Transverse colon (tissue), 4 donors: ENCODE data around the gene GALM.

Experiments
- CTCF ChIP-seq, 5 experiments: fragments of 200-600 bp in 3 of 5; fragments of 450-650 bp in 2 of 5; sonication (generic) in 3 of 5; IDR thresholded peaks; 1 replicate in 2 of 5; 2 replicates in 3 of 5; pipeline ENCODE4 v1.5.1; 2016 to 2017; ENCODE audit warnings: antibody characterized with exemption in 5 of 5, inconsistent platforms in 3 of 5, mild to moderate bottlenecking in 2 of 5, moderate library complexity in 1 of 5
- EP300 ChIP-seq: sonication (generic); formaldehyde crosslinking; IDR thresholded peaks from one replicate; pipeline ENCODE4 v1.6.1; 2017; ENCODE audit warnings: antibody characterized with exemption, low read depth
- POLR2A ChIP-seq: fragments of 450-650 bp; IDR thresholded peaks from one replicate; pipeline ENCODE4 v1.6.1; 2016; ENCODE audit warnings: antibody characterized with exemption, mild to moderate bottlenecking, moderate library complexity
- POLR2AphosphoS5 ChIP-seq, 3 donors: sonication (generic); formaldehyde crosslinking; IDR thresholded peaks; one replicate each; pipeline ENCODE4 v1.6.1; 2016; ENCODE audit warnings: antibody characterized with exemption in 3 of 3

- TF ChIP-seq EP300 (no peak), CTCF (IDR thresholded peaks at IDR 0.05) (no peak), POLR2A (no peak), POLR2AphosphoS5 (IDR thresholded peaks at IDR 0.05) (peak in 1 of 3 donors; percentile 15)
These were observed 24.8 kb downstream of the GALM start for GRCh38 chr2:38690499-38691420.
